Measurements from ENCODE around the gene PLPPR3. TPM values are rescaled to one million over a fixed set of nuclear protein-coding genes. Genes with fewer than 3 reads are reported as not detected.

The PLPPR3 gene
- total and polyA plus RNA-seq, 2 donors (not counting 1 experiment from before 2014, with no cell fraction given), result 0.19 to 2.5 TPM

GRCh38 chr19:825897-826644 lies 4.3 kb upstream of the PLPPR3 start:
- no peak overlapping the region for H3K4me3 ChIP-seq (replicated peaks in 1 of 4; ENCODE audit: control extremely low read depth in 1 of 4, insufficient read depth in 1 of 4, low read depth in 3 of 4, low read length in 4 of 4)
- H3K4me2 ChIP-seq (ENCODE audit: extremely low read depth, insufficient read depth, low read length), result no peak overlapping the region
- no peaks in the 10 kb centered on the region for H3K79me2 ChIP-seq (ENCODE audit: control insufficient read depth, insufficient read depth, low read length)
- H3K9me3 ChIP-seq (ENCODE audit: control insufficient read depth, insufficient read depth, low read depth, low read length), result no peaks in the 10 kb centered on the region
- DNase-seq (ENCODE audit: low read depth in 2 of 2), result peak in 1 of 2 donors; percentile 68
- H3K36me3 ChIP-seq (ENCODE audit: control insufficient read depth, insufficient read depth, low read length), result no peaks in the 10 kb centered on the region
- no peaks in the 10 kb centered on the region for H3K4me1 ChIP-seq (ENCODE audit: control insufficient read depth, extremely low read depth, insufficient read depth, low read length)
- TF ChIP-seq CTCF (conservative IDR thresholded peaks at IDR 0.05 in 1 of 2, IDR thresholded peaks at IDR 0.05 in 1 of 2; ENCODE audit: low read depth in 1 of 2, low read length in 2 of 2) (no peak), EZH2 (IDR thresholded peaks at IDR 0.05; ENCODE audit: low read length, missing control alignments) (no peak)
- H4K20me1 ChIP-seq (ENCODE audit: control insufficient read depth, extremely low read depth, insufficient read depth, low read length), result no peaks in the 10 kb centered on the region
- no peak overlapping the region for H2AFZ ChIP-seq (ENCODE audit: low read length)
- no peaks in the 10 kb centered on the region for H3K27me3 ChIP-seq (ENCODE audit: control insufficient read depth, insufficient read depth, low read length)
- no peak overlapping the region for H3K9ac ChIP-seq (ENCODE audit: insufficient read depth, low read length)
- H3K27ac ChIP-seq (ENCODE audit: insufficient read depth, low read length), result no peak overlapping the region

GRCh38 chr19:824885-825284 lies 3.1 kb upstream of the PLPPR3 start:
- Histone ChIP-seq H3K79me2 (ENCODE audit: control insufficient read depth, insufficient read depth, low read length) (no peaks in the 10 kb centered on the region), H3K9me3 (ENCODE audit: control insufficient read depth, insufficient read depth, low read depth, low read length) (no peaks in the 10 kb centered on the region), H3K9ac (ENCODE audit: insufficient read depth, low read length) (no peak overlapping the region), H3K27me3 (ENCODE audit: control insufficient read depth, insufficient read depth, low read length) (no peaks in the 10 kb centered on the region), H3K27ac (ENCODE audit: insufficient read depth, low read length) (no peak overlapping the region), H4K20me1 (ENCODE audit: control insufficient read depth, extremely low read depth, insufficient read depth, low read length) (no peaks in the 10 kb centered on the region), H3K36me3 (ENCODE audit: control insufficient read depth, insufficient read depth, low read length) (no peaks in the 10 kb centered on the region), H3K4me2 (ENCODE audit: extremely low read depth, insufficient read depth, low read length) (no peak overlapping the region), H3K4me3 (replicated peaks in 1 of 4; ENCODE audit: control extremely low read depth in 1 of 4, insufficient read depth in 1 of 4, low read depth in 3 of 4, low read length in 4 of 4) (no peak overlapping the region), H2AFZ (ENCODE audit: low read length) (no peak overlapping the region), H3K4me1 (ENCODE audit: control insufficient read depth, extremely low read depth, insufficient read depth, low read length) (no peaks in the 10 kb centered on the region)
- TF ChIP-seq CTCF (conservative IDR thresholded peaks at IDR 0.05 in 1 of 2, IDR thresholded peaks at IDR 0.05 in 1 of 2; ENCODE audit: low read depth in 1 of 2, low read length in 2 of 2), result no peak
- TF ChIP-seq EZH2 (IDR thresholded peaks at IDR 0.05; ENCODE audit: low read length, missing control alignments), result no peak
- DNase-seq (ENCODE audit: low read depth in 2 of 2), result no peak

GRCh38 chr19:823565-824121 lies 1.9 kb upstream of the PLPPR3 start:
- Histone ChIP-seq H3K36me3 (ENCODE audit: control insufficient read depth, insufficient read depth, low read length) (no peaks in the 10 kb centered on the region), H3K4me2 (ENCODE audit: extremely low read depth, insufficient read depth, low read length) (no peak overlapping the region), H3K4me1 (ENCODE audit: control insufficient read depth, extremely low read depth, insufficient read depth, low read length) (no peaks in the 10 kb centered on the region), H3K9ac (ENCODE audit: insufficient read depth, low read length) (no peak overlapping the region), H2AFZ (ENCODE audit: low read length) (no peak overlapping the region), H4K20me1 (ENCODE audit: control insufficient read depth, extremely low read depth, insufficient read depth, low read length) (no peaks in the 10 kb centered on the region), H3K9me3 (ENCODE audit: control insufficient read depth, insufficient read depth, low read depth, low read length) (no peaks in the 10 kb centered on the region), H3K27ac (ENCODE audit: insufficient read depth, low read length) (no peak overlapping the region), H3K27me3 (ENCODE audit: control insufficient read depth, insufficient read depth, low read length) (no peaks in the 10 kb centered on the region), H3K4me3 (replicated peaks in 1 of 4; ENCODE audit: control extremely low read depth in 1 of 4, insufficient read depth in 1 of 4, low read depth in 3 of 4, low read length in 4 of 4) (no peak overlapping the region), H3K79me2 (ENCODE audit: control insufficient read depth, insufficient read depth, low read length) (no peaks in the 10 kb centered on the region)
- TF ChIP-seq CTCF (conservative IDR thresholded peaks at IDR 0.05 in 1 of 2, IDR thresholded peaks at IDR 0.05 in 1 of 2; ENCODE audit: low read depth in 1 of 2, low read length in 2 of 2) (no peak), EZH2 (IDR thresholded peaks at IDR 0.05; ENCODE audit: low read length, missing control alignments) (no peak)
- DNase-seq (ENCODE audit: low read depth in 2 of 2), result no peak
